Activated B cell treated with CpG ODN at 0.5 μM for 24 hours (primary cell): Measurements from ENCODE around the gene ZC3H8. TPM values are rescaled to one million over a fixed set of nuclear protein-coding genes. Genes with fewer than 3 reads are reported as not detected.

Experiments
- ATAC-seq: fragments of 200-7000 bp; cut with Tn5 transposase; one replicate; pipeline ENCODE4 v1.10.0; 2021; ENCODE audit warnings: low read depth, mild to moderate bottlenecking, moderate library complexity
- CTCF ChIA-PET: fragments of 350-600 bp; sonication (Branson Sonifier 250); formaldehyde crosslinking; loops from one replicate; lab custom pipeline; 2021; ENCODE audit warnings: antibody characterized with exemption; lab: Charles Lee
- POLR2A ChIA-PET: fragments of 350-600 bp; sonication (Branson Sonifier 250); formaldehyde crosslinking; loops from one replicate; lab custom pipeline; 2021; ENCODE audit warnings: antibody characterized with exemption; lab: Charles Lee
- DNase-seq: peaks from one replicate; pipeline ENCODE4 v3.0.0; 2022
- H3K27ac Mint-ChIP-seq: one replicate; pipeline ENCODE4 v1.8.0; 2020; ENCODE audit warnings: mixed read lengths
- H3K27me3 Mint-ChIP-seq: one replicate; pipeline ENCODE4 v1.8.0; 2021; ENCODE audit warnings: mixed read lengths
- H3K36me3 Mint-ChIP-seq: one replicate; pipeline ENCODE4 v1.8.0; 2021; ENCODE audit warnings: low read depth, mixed read lengths
- H3K4me1 Mint-ChIP-seq: one replicate; pipeline ENCODE4 v1.8.0; 2021; ENCODE audit warnings: mixed read lengths
- H3K4me3 Mint-ChIP-seq: one replicate; pipeline ENCODE4 v1.8.0; 2020; ENCODE audit warnings: mild to moderate bottlenecking, mixed read lengths
- H3K9me3 Mint-ChIP-seq: one replicate; pipeline ENCODE4 v1.8.0; 2020; ENCODE audit warnings: mixed read lengths
- intact Hi-C: fragments of 100-400 bp; cut with micrococcal nuclease; formaldehyde crosslinking; loops from one replicate; pipeline ENCODE4 v1.15.1; 2024
- total RNA-seq: library from RNA; stranded (reverse); gene quantifications from 2 replicates; pipeline ENCODE4 v1.2.3, GENCODE V29; 2022
- TF ChIP-seq, protein P1 (sequence below): fragments of 200-600 bp; IDR thresholded peaks from one replicate; pipeline ENCODE4 v1.8.0; 2022; ENCODE audit warnings: antibody characterized with exemption, mild to moderate bottlenecking

Gene ZC3H8
- 17.2 and 25.7 TPM in 2 replicates for total RNA-seq

DNA sequence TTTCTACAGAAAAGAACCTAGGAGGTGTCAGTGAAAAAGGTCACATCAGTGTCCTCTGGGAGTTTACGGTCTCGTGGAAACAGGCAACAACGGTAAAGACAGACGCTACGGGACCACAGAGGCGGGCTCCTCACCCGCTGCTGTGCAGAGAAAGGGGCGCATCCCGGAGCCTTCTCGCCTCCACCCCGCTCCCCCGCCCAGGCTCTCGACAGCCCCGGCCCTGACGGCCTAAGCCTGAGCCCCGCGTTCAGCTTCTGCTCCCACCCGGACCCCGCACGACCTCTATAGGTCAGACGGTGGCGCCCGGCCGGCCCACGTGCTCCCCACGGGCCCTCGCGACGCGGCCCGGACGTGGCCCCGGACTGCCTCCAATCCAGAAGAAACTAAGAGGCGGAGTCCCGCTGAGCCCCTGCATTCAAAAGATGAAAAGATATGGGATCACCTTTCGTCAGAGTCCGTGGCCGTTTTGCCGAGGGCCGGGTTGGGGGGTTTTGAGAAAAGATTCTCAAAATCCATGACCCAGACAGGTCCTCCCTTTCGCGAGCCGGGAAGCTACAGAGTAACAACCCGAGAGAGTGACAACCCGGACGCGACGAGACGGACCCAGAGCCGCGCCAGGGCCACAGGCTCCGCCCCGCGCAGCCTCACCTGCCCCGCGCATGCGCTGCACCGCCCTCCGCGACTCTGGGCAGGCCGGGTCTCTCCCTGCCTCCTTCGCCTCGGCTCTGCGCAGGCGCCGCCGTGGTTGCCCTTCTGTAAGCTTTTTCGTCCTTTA, at the start of gene ZC3H8:
Gene ZC3H8, minus strand, starts transcription at position 577 of the 775 bp plus-strand sequence. Its CDS starts 61 bp downstream, at position 516.
- TF ChIP-seq, protein P1, sequence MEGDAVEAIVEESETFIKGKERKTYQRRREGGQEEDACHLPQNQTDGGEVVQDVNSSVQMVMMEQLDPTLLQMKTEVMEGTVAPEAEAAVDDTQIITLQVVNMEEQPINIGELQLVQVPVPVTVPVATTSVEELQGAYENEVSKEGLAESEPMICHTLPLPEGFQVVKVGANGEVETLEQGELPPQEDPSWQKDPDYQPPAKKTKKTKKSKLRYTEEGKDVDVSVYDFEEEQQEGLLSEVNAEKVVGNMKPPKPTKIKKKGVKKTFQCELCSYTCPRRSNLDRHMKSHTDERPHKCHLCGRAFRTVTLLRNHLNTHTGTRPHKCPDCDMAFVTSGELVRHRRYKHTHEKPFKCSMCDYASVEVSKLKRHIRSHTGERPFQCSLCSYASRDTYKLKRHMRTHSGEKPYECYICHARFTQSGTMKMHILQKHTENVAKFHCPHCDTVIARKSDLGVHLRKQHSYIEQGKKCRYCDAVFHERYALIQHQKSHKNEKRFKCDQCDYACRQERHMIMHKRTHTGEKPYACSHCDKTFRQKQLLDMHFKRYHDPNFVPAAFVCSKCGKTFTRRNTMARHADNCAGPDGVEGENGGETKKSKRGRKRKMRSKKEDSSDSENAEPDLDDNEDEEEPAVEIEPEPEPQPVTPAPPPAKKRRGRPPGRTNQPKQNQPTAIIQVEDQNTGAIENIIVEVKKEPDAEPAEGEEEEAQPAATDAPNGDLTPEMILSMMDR = no peak
- peaks cover 11% of the 10 kb centered on the region for H3K4me1 Mint-ChIP-seq
- no peaks in the 10 kb centered on the region for H3K9me3 Mint-ChIP-seq
- DNase-seq (peak; percentile 96), ATAC-seq (peak; percentile 91)
- intact Hi-C loops = loop anchor here (1.0 to 5.0 kb wide), 7 partner anchors 21 to 328 kb away; partner anchors contain the start of genes CHCHD5, POLR1B, TMEM87B and ZC3H6
- POLR2A ChIA-PET = interaction anchor here (0.6 to 2.6 kb wide), 14 partner anchors 11 to 372 kb away, joined by 3 to 37 read pairs (median 4); partner anchors contain the start of genes ANAPC1, RGPD8 and TMEM87B
- H3K4me3 Mint-ChIP-seq = peak within 1 kb of the TSS; percentile 90
- H3K36me3 Mint-ChIP-seq = peaks cover 3% of the 10 kb centered on the region
- peak within 1 kb of the TSS; percentile 95 for H3K27ac Mint-ChIP-seq
- H3K27me3 Mint-ChIP-seq = no peaks in the 10 kb centered on the region
- CTCF ChIA-PET = interaction anchor here (0.8 to 1.0 kb wide), 2 partner anchors 23 to 133 kb away, joined by 3 to 5 read pairs; no protein-coding TSS in a partner anchor

DNA sequence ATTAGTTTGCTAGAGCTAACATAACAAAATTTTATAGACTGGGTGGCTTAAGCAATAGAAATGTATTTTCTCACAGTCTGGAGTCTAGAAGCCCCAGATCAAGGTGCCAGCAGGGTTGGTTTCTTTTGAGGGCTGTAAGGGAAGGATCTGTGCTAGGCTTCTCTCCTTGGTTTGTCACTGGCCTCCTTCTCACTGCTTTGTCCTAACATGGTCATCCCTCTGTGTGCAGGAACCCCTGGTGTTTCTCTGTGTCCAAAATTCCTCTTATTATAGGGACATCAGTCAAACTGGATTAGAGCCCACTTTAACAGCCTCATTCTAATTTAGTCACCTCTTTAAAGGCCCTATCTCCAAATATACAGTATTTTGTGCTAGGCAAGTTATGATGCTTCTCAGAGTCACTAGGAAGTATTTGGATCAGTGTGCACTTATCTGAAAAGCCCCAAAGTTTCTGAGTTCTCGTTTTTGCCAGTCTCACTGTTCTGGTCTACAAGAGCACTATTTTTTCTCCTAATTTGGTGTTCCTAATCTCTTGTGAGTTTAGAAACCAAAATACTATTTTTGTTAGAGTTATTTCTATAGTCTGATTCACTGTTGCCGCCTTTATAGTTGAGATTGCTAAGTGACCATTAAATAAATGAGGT, 49.6 kb upstream of the ZC3H8 start:
- H3K36me3 Mint-ChIP-seq = peaks cover 53% of the 10 kb centered on the region
- H3K27ac Mint-ChIP-seq = peak overlapping the region; percentile 11
- intact Hi-C loops = no loop called here
- ChIA-PET CTCF (no interaction called here), POLR2A (no interaction called here)
- no peaks in the 10 kb centered on the region for H3K9me3 Mint-ChIP-seq
- H3K4me3 Mint-ChIP-seq = no peak overlapping the region
- H3K27me3 Mint-ChIP-seq = no peaks in the 10 kb centered on the region
- ATAC-seq = no peak
- TF ChIP-seq, protein P1 = no peak
- H3K4me1 Mint-ChIP-seq = peaks cover 7% of the 10 kb centered on the region
- no peak for DNase-seq

DNA sequence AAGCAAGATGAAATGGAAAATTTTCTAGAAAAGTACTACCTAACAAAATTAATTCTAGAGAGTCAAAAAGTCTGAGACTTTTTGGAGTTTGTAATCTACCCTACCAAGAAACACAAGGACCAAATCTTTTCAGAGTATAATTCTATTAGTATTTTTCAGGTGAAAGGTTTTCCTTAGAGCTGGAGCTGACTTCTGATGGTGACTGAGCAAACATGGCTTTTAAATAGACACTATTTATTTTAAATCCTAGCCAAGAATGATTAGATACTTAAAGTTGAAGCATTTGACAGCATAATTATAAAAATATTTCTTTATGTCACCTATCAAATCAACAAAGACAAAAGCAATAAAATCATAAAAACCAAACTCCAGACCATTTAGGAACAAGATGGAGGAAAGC, 47.1 kb upstream of the ZC3H8 start:
- Mint-ChIP-seq H3K36me3 (peaks cover 45% of the 10 kb centered on the region), H3K4me3 (no peak overlapping the region), H3K4me1 (peaks cover 7% of the 10 kb centered on the region), H3K9me3 (no peaks in the 10 kb centered on the region), H3K27me3 (no peaks in the 10 kb centered on the region), H3K27ac (no peak overlapping the region)
- TF ChIP-seq, protein P1 = no peak
- ATAC-seq (no peak), DNase-seq (no peak)
- ChIA-PET CTCF (no interaction called here), POLR2A (no interaction called here)
- intact Hi-C loops = no loop called here

DNA sequence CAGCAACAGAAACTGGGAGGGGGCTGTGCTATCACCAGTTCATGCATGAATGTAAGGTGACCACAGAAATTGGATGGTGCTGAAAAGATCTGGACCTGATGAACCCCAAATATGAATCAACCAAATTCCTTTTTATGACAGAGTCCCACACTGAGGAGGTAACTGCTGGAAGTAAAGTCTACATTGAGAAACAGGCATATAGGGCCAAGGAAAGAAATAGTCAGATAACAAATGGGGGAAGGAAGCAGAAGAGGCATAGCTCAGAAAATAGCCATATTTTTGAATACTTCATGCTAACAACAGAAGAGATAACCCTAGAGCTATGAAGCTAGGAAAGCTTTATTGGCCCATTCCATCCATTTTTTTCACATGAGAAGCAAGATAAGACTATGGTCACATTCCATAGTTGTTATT, 46.3 kb upstream of the ZC3H8 start:
- Mint-ChIP-seq H3K4me1 (peaks cover 7% of the 10 kb centered on the region), H3K9me3 (no peaks in the 10 kb centered on the region), H3K27me3 (no peaks in the 10 kb centered on the region), H3K36me3 (peaks cover 38% of the 10 kb centered on the region), H3K4me3 (no peak overlapping the region), H3K27ac (no peak overlapping the region)
- POLR2A ChIA-PET = no interaction called here
- CTCF ChIA-PET = no interaction called here
- TF ChIP-seq, protein P1 = no peak
- DNase-seq (no peak), ATAC-seq (no peak)
- intact Hi-C loops = no loop called here

DNA sequence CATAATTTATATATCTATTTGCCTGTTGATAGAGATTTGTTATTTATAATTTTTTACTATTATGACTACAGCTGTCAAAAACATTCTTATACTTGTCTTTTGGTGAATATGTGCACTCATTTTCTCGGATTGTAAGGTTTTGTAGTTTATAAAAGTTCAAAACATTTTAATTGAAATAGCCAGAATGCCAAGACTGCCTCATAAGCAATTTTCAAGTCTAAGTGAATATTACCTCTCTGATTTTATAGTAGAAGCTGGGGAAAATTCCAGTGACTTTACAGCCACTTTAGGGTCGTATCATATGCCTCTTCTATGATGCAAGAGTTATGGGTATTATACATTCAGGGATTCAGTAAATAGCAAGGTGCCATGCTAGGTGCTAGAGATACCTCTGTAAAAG, 41.6 kb upstream of the ZC3H8 start:
- no peak overlapping the region for H3K27ac Mint-ChIP-seq
- no peaks in the 10 kb centered on the region for H3K9me3 Mint-ChIP-seq
- DNase-seq = no peak
- H3K4me3 Mint-ChIP-seq = no peak overlapping the region
- peaks cover 11% of the 10 kb centered on the region for H3K36me3 Mint-ChIP-seq
- TF ChIP-seq, protein P1 = no peak
- ChIA-PET POLR2A (no interaction called here), CTCF (no interaction called here)
- intact Hi-C loops = no loop called here
- no peaks in the 10 kb centered on the region for H3K4me1 Mint-ChIP-seq
- H3K27me3 Mint-ChIP-seq = no peaks in the 10 kb centered on the region
- no peak for ATAC-seq
